ENCODE measurements around the gene NBPF3.

Gene NBPF3

GRCh38 chr1:21520899-21521716 is 81.2 kb downstream of the NBPF3 start:
- DNase-seq: no peak

DNA sequence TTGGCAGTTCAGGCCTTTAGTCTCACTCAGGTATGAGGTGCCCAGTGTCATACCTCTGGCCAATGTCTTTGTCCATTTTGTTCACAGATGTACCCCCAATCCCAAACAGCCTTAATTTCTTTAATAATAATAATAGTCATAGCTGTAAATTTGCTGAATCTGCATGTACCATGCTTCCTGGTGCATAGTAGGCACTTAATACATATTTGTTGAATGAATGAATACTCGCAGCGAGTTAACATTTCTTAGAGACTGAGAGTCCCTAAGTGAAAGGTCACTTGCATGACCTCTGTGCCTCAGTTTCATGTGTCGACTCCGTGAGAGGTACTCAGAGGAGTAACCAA is 81.8 kb downstream of the NBPF3 start:
- DNase-seq: no peak

DNA sequence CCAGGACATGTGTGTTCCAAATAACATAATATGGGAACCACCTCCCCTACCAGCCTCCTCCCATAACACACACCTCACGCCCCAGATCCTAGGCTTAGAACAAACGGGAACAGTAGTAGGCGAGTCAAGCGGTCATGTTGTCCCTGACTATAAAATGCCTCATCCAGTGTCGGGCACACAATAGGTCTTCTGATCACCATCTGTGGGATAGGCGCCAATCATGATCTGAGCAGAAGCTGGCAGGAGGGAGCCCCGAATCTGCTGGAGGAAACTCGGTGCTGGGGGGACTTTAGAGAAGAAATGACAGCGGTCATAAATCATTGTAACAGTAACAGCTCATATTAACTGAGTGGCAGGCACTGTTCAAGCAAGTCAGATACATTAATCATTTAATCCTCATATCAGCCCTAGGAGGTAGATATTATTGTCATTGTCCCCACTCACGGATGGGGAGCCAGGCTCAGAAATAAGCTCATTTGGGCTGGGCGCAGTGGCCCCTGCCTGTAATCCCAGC is 82.6 kb downstream of the NBPF3 start:
- DNase-seq: no peak

GRCh38 chr1:21523297-21523813 is 83.4 kb downstream of the NBPF3 start:
- no peak for DNase-seq

DNA sequence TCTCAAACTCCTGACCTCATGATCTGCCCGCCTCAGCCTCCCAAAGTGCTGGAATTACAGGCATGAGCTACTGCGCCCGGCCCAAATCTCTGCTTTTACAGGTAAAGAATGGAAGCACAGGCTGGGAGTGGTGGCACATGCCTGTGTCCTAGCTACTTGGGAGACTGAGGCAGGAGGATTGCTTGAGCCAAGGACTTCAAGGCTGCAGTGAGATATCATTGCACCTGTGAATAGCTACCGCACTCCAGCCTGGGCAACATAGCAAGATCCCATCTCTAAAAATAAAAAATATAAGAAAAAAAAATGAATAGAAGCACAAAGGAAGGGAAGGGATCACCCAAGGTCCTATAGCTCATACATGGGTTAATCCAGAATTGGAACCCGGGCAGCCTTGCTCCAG is 84.3 kb downstream of the NBPF3 start:
- no peak for DNase-seq

DNA sequence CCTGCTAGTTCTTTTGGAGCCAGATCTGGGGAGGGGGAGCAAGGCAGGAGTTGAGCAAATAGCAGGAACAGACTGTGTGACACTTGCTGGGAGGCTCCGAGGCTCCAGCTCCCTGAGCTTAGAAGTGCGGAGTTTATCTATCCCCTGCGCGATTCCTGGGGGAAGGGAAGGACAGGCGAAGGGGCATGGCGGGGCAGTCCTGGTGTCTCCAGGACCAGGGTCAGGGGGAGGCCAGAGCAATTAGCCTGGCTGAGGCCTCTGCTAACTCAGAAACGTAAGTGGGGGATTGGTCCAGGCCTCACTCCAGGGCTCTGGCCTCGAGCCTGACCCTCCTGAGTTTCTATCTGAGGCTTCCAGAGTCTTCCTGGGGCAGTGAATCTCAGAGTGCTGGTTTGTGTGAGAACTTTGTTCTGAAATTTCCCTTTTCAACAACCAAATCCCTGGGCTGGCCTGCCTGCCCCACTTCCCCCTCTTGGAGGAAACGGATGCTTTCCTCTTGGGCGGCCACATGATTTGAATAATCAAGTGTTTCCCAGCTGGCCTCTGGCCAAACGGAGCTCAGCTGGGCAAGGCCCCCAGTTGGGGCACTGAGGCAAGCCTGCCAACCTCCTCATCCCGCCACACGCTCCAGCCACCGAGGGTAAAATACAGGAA is 84.9 kb downstream of the NBPF3 start:
- no peak for DNase-seq

GRCh38 chr1:21525340-21525717 is 85.4 kb downstream of the NBPF3 start:
- no peak for DNase-seq

DNA sequence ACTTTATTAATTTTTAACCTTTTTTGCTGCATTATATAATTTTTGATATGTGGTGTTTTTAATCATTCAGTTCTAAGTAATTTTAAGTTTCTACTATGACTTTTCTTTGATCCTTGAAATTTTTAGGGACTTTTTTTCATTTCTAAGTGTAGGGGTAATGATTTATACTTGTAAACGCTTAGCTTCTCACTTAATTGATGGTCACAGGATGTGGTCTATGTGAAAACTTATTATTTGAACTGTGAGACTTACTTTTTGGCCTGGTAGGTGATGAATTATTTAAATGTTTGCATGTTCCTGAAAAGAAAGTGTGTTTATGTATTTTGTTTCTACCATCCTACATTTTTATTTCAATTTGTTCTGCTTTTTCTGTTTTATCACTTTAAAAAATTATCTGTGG is 86.5 kb downstream of the NBPF3 start:
- no peak for DNase-seq

GRCh38 chr1:21530368-21531016 is 90.6 kb downstream of the NBPF3 start:
- no peak for DNase-seq

DNA sequence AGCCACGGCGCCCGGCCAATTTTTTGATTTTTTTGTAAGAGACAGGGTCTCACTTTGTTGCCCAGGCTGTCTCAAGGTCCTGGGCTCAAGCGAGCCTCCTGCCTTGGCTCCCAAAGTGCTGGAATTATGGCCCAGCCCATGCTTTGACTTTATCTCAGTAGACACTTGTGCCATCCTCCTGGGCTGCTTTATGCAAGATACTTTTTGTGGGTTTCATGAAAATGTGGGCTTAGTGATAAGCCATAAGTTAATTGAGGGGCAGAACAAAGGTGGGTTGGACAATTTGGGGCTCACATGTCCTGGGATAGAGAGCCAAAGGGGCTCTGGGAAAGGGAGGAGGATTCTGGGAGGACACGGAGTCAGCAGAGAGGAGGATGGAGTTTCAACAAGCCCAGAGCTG is 91.3 kb downstream of the NBPF3 start:
- no peak for DNase-seq

GRCh38 chr1:21532496-21532895 is 92.6 kb downstream of the NBPF3 start:
- no peak for DNase-seq

GRCh38 chr1:21532992-21533534 is 93.1 kb downstream of the NBPF3 start:
- no peak for DNase-seq

GRCh38 chr1:21534146-21534545 is 94.2 kb downstream of the NBPF3 start:
- no peak for DNase-seq
